ENCODE measurements around the gene AP3B1. TPM values are rescaled to one million over a fixed set of nuclear protein-coding genes. Genes with fewer than 3 reads are reported as not detected.

Gene AP3B1
- total RNA-seq, 1 donor from 2014 or later = 45.5 TPM

DNA sequence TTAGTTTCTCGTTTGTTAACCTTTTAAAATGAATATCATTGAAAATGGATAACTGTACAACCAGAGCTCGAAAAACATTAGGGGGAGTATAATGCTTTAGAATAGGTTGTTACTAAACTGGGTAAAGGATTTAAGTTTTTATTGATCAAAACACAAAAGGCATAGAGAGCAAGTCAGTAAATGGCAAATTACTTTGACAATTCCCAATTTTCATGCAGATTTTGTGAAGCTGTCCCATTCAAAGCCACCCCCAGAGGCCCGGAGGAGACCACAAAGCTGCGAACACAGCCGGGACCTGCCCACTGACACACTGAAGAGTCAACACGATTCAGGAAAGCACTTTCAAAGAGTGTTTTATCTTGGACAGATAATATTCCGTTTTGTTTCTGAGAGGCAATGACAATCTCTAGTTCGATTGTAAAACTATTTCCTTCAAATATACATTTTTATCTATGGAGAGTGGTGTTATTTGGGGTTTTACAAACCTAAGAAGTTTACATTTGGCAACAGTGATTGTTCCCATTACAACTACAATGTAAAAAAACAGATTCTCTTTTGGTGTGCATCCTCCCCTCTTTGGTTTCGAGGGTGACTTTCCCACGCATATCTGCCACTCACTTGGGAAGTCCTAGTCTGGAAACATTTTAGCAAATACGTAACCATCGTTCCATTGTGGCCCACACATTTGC, 335.7 kb downstream of the AP3B1 start:
- Mint-ChIP-seq H3K36me3 (ENCODE audit: low read depth) (no peaks in the 10 kb centered on the region), H3K9me3 (no peaks in the 10 kb centered on the region), H3K4me1 (peaks cover 9% of the 10 kb centered on the region), H3K4me3 (no peak overlapping the region), H3K27ac (no peak overlapping the region), H3K27me3 (peaks cover 47% of the 10 kb centered on the region)
- no peak for DNase-seq
- intact Hi-C loops (cut with micrococcal nuclease) = no loop called here

DNA sequence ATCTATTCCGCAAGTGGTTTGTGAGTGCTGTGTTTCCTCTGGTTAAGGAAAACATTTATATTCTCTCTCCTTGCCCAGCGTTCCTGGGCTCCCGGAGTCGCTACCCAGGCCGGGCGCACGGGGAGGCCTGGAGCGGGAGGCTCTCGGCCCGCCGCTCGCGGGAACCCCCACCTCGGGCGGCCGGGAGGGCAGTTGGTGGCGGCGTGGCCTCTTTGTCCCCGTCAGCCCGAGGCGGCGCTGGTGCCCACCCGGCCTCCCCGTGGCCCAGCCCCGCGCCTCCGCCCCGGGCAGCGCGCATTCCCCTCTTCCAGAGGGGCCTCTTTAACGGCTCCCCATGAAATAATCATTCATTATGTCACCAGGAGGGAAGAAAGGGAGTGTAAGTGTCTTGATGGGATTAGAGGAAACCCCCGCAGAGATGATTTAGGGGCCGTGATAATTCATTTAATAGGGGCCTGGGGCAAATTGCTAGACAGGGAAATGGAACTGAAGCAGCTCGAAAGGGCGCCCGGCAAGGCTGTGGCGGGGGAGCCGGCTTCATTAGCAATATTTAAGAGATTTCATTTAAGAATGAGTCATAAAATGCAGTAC, 336.5 kb downstream of the AP3B1 start:
- Mint-ChIP-seq H3K9me3 (no peaks in the 10 kb centered on the region), H3K27me3 (peaks cover 47% of the 10 kb centered on the region), H3K4me3 (no peak overlapping the region), H3K27ac (no peak overlapping the region), H3K4me1 (peaks cover 9% of the 10 kb centered on the region), H3K36me3 (ENCODE audit: low read depth) (no peaks in the 10 kb centered on the region)
- DNase-seq = no peak
- intact Hi-C loops (cut with micrococcal nuclease) = no loop called here

DNA sequence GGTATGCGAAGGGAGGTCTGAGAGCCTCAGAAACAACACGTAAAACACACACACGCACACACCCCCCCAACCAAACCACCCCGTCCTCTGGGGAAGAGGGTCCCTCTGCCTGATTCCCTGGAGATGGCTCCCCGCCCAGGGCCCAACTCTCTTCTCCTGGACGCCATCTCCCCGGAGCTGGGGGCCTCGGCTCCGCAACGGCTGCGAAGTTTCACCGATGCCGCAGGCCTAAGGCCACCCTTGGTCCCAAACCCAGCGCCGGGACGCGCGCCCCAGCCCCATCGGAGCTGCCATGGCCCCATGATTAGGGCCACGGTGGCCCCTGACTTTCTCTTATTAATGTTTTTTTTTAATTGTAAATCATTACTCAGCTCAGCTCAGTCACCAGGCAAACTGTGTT, 337.0 kb downstream of the AP3B1 start:
- Mint-ChIP-seq H3K27ac (no peak overlapping the region), H3K27me3 (peaks cover 43% of the 10 kb centered on the region), H3K36me3 (ENCODE audit: low read depth) (no peaks in the 10 kb centered on the region), H3K4me3 (no peak overlapping the region), H3K4me1 (peaks cover 9% of the 10 kb centered on the region), H3K9me3 (no peaks in the 10 kb centered on the region)
- DNase-seq = no peak
- intact Hi-C loops (cut with micrococcal nuclease) = no loop called here

DNA sequence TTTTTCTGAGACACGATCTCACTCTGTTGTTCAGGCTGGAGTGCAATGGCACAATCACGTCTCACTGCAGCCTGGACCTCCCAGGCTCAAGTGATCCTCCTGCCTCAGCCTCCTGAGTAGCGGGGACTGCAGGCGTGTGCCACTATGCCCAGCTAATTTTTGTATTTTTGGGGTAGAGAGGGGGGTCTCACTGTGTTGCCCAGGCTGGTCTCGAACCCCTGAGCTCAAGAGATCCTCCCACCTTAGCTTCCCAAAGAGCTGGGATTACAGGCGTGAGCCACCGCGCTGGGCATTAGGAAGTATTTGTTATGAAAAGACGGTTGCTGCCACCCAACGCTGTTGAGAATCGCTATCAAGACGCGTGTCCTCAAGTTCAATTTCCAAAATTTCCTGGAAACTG, 337.4 kb downstream of the AP3B1 start:
- H3K9me3 Mint-ChIP-seq = no peaks in the 10 kb centered on the region
- intact Hi-C loops (cut with micrococcal nuclease) = no loop called here
- peaks cover 9% of the 10 kb centered on the region for H3K4me1 Mint-ChIP-seq
- no peak overlapping the region for H3K4me3 Mint-ChIP-seq
- no peaks in the 10 kb centered on the region for H3K36me3 Mint-ChIP-seq (ENCODE audit: low read depth)
- H3K27me3 Mint-ChIP-seq = peaks cover 39% of the 10 kb centered on the region
- no peak for DNase-seq
- no peak overlapping the region for H3K27ac Mint-ChIP-seq

DNA sequence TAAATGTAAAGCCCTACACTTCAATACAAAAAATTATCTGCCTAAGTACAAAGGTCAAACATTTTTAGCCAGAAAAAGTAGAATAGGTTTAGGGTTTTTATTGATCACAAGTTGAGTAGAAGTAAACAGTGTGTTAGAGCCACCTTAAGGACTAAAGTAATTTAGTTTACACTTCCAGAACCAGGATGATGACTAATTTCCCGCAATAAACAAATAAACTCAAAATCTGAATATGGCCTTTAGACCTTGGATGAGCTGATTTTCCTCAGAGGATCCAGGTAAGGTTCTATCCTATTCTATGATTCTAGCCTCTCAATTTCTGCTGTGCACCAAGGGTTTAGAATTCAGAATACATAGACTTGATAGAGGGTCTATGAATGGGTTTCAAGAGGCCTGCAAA, 338.9 kb downstream of the AP3B1 start:
- Mint-ChIP-seq H3K4me3 (no peak overlapping the region), H3K27ac (no peak overlapping the region), H3K36me3 (ENCODE audit: low read depth) (no peaks in the 10 kb centered on the region), H3K9me3 (no peaks in the 10 kb centered on the region), H3K4me1 (peaks cover 7% of the 10 kb centered on the region), H3K27me3 (peaks cover 45% of the 10 kb centered on the region)
- DNase-seq = no peak
- intact Hi-C loops (cut with micrococcal nuclease) = no loop called here

DNA sequence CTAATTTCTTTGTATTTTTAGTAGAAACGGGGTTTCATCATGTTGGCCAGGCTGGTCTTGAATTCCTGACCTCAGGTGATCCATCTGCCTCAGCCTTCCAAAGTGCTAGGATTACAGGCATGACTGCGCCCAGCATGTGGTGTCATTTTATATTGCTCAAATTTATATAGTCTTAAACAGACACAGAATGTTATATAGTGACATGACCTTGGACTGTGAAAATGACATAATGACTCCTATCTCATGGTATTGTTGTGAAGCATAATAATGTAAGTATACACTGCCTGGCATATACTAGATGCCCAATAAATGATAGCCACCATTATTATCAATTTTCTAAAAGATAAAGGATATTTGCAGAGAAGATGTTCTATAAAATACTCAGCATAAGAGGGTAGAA, 341.1 kb downstream of the AP3B1 start:
- Mint-ChIP-seq H3K4me1 (no peaks in the 10 kb centered on the region), H3K27me3 (peaks cover 32% of the 10 kb centered on the region)

DNA sequence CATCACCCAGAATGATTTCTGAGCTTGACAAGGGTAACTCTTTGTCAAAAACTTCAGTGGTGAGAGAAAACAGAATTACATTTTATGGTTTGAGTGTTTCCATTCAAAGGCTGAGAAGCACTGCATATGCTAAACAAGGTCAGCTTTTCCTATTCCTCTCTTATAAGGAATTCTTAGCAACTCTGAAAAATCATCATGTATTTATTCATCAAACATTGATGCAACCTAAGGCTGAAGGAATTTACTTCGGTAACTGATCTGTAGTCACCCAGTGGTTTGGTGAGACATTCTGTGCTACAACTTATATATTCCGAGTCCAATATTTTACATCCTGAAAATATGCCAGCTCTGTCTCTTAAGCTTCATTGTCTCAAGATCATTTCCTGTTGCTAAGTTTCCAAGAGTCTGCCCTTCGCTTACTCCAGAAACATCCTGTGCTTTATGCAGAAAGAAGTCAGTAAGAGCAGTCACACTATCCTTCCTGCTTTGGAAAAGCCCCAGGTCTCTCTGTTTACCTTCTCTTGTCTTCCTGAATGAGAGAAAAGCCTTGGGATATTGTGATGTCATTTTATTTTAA, 341.8 kb downstream of the AP3B1 start:
- no peaks in the 10 kb centered on the region for H3K4me1 Mint-ChIP-seq
- no peak overlapping the region for H3K4me3 Mint-ChIP-seq
- intact Hi-C loops (cut with micrococcal nuclease) = no loop called here
- H3K9me3 Mint-ChIP-seq = no peaks in the 10 kb centered on the region
- H3K27ac Mint-ChIP-seq = no peak overlapping the region
- peaks cover 28% of the 10 kb centered on the region for H3K27me3 Mint-ChIP-seq
- H3K36me3 Mint-ChIP-seq (ENCODE audit: low read depth) = no peaks in the 10 kb centered on the region
- no peak for DNase-seq

More for the DNA sequence above, 341.1 kb downstream of the AP3B1 start:
- H3K4me3 Mint-ChIP-seq = no peak overlapping the region
- H3K36me3 Mint-ChIP-seq (ENCODE audit: low read depth) = no peaks in the 10 kb centered on the region
- intact Hi-C loops (cut with micrococcal nuclease) = no loop called here
- H3K9me3 Mint-ChIP-seq = no peaks in the 10 kb centered on the region
- no peak for DNase-seq
- no peak overlapping the region for H3K27ac Mint-ChIP-seq

Other genes starting within 250 kb of the AP3B1 start
- gene SCAMP1, start 65.9 kb upstream of the AP3B1 start, total RNA-seq = 20.8 and 23.1 TPM in 2 replicates

All from activated CD4-positive, alpha-beta T cell treated with anti-CD3 and anti-CD28 coated beads, Interleukin-2, amount 10 ng/mL, durations not matched to agents 24 days and 14 days (primary cell).